Measurements from ENCODE around the gene RHBG. TPM values are rescaled to one million over a fixed set of nuclear protein-coding genes. Genes with fewer than 3 reads are reported as not detected.
A peak's percentile ranks its signal among the peaks of the same experiment; 100 is the strongest.

The RHBG gene
- total and polyA plus RNA-seq, 2 of the 4 experiments (the other 2 are of a cell fraction), result not detected

DNA sequence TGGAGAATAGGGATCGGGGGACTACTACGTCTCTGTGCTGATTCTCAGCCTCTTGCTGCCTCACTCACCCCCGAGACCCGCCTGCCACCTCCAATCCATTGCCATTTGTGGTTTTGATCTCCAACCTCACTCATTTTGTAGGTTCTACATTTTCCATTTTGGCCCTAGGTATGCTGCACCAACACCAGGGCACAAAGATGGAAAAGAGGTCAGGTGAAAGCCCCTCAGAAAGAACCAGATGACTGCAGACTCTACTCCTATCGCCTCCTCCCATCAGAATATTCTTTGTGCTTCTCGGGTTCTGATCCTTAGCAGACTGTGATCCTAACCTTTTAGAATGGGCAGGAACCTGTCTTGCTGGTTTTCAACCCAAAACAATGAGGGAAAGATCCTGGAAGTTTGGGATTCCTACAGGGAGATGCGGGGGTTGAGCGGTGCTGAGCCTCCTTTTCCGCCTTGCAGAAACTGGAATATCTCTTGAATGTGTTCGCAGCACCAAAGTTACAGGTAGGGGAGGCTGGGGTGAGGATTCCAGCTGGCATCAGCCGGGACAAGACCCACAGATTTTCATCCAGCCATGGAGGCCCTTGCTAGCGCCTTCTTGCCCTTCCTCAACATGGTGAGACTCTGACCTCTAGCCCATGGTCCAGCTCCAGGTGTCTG lies 53.1 kb downstream of the RHBG start:
- dilution Hi-C loops (cut with HindIII; ENCODE audit: low sequenced_read_pairs, unreplicated experiment) (no loop called here), intact Hi-C loops (cut with micrococcal nuclease) (no loop called here), in situ Hi-C loops (cut with MboI; ENCODE audit: low sequenced_read_pairs) (no loop called here)
- Histone ChIP-seq H3K4ac (ENCODE audit: low read depth, low read length) (no peak overlapping the region), H3K4me3 (ENCODE audit: insufficient read depth, low read depth, low read length) (no peak overlapping the region), H3K56ac (ENCODE audit: extremely low read depth, insufficient read depth, low read length) (no peak overlapping the region), H2BK120ac (ENCODE audit: low read depth, low read length) (no peak overlapping the region), H3K27me3 (ENCODE audit: control insufficient read depth, insufficient read depth, low read length) (peaks cover 94% of the 10 kb centered on the region), H3K14ac (replicated peaks; ENCODE audit: low read depth, low read length) (no peak overlapping the region), H2BK15ac (ENCODE audit: low read depth, low read length) (no peak overlapping the region), H3K4me2 (ENCODE audit: low read depth, low read length) (peak overlapping the region; percentile 27; the same call in 1 of the 2 replicates), H3K23ac (ENCODE audit: low read depth, low read length) (peak overlapping the region; percentile 44; the same call in 1 of the 2 replicates), H3K9me1 (ENCODE audit: insufficient read depth, low read length) (no peaks in the 10 kb centered on the region), H3K9ac (ENCODE audit: low read depth, low read length) (no peak overlapping the region), H2AK5ac (ENCODE audit: low read depth, low read length) (no peak overlapping the region), H3K79me1 (ENCODE audit: low read depth in 1 of 2, low read length in 2 of 2) (no peaks in the 10 kb centered on the region), H3K18ac (ENCODE audit: low read depth, low read length) (no peak overlapping the region), H3K4me1 (ENCODE audit: control insufficient read depth, insufficient read depth, low read length) (peaks cover 1% of the 10 kb centered on the region; the same call in 1 of the 2 replicates), H2AK9ac (replicated peaks; ENCODE audit: low read depth, low read length, poor library complexity) (no peak overlapping the region), H2BK20ac (ENCODE audit: low read depth, low read length) (no peak overlapping the region), H3K27ac (ENCODE audit: insufficient read depth, low read length) (no peak overlapping the region), H4K8ac (ENCODE audit: low read depth in 2 of 2, low read length in 2 of 2) (no peak overlapping the region), H2AFZ (replicated peaks; ENCODE audit: low read length, poor library complexity) (peak overlapping the region; percentile 19), H3K36me3 (ENCODE audit: control insufficient read depth, insufficient read depth, low read length) (no peaks in the 10 kb centered on the region), H4K5ac (ENCODE audit: low read depth, low read length) (no peak overlapping the region), H3K9me3 (ENCODE audit: control insufficient read depth, insufficient read depth, low read length) (peaks cover 10% of the 10 kb centered on the region), H4K20me1 (ENCODE audit: insufficient read depth, low read length) (no peaks in the 10 kb centered on the region; the same call in none of the 2 replicates), H4K91ac (ENCODE audit: insufficient read depth, low read depth, low read length) (no peak overlapping the region), H2BK5ac (ENCODE audit: low read depth, low read length, poor library complexity, severe bottlenecking) (no peak overlapping the region)
- 0% methylated on average over 3 of the region's 12 CpGs; no CpG with 5 or more reads in 1 of the 2 experiments for WGBS, 2 experiments (ENCODE audit: extremely low coverage in 2 of 2, insufficient read length in 1 of 2)
- ATAC-seq (ENCODE audit: low read depth) (no peak), DNase-seq (no peak)
- ChIA-PET POLR2A (ENCODE audit: unreplicated experiment) (no interaction called here), CTCF (interaction anchor here (1.4 kb wide), 1 partner anchor 36 kb away, joined by 5 read pairs; no protein-coding TSS in a partner anchor)
- no peak for TF ChIP-seq POLR2A (IDR thresholded peaks at IDR 0.05; ENCODE audit: low read depth, low read length)
- TF ChIP-seq BHLHE40 (IDR thresholded peaks at IDR 0.05; ENCODE audit: low read depth, low read length), result no peak
- TF ChIP-seq, protein P1, sequence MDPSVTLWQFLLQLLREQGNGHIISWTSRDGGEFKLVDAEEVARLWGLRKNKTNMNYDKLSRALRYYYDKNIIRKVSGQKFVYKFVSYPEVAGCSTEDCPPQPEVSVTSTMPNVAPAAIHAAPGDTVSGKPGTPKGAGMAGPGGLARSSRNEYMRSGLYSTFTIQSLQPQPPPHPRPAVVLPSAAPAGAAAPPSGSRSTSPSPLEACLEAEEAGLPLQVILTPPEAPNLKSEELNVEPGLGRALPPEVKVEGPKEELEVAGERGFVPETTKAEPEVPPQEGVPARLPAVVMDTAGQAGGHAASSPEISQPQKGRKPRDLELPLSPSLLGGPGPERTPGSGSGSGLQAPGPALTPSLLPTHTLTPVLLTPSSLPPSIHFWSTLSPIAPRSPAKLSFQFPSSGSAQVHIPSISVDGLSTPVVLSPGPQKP (IDR thresholded peaks at IDR 0.05; ENCODE audit: borderline replicate concordance, low read depth, low read length), result no peak
- no peak for TF ChIP-seq SMC3 (IDR thresholded peaks at IDR 0.05; ENCODE audit: low read depth, low read length)
- TF ChIP-seq RAD21 (IDR thresholded peaks at IDR 0.05; ENCODE audit: low read length), result no peak
- no peak for TF ChIP-seq MXI1 (IDR thresholded peaks at IDR 0.05; ENCODE audit: borderline replicate concordance, low read depth, low read length)
- no peak for TF ChIP-seq FOS (IDR thresholded peaks at IDR 0.05; ENCODE audit: low read depth, low read length)
- no peak for TF ChIP-seq NFE2L2 (IDR thresholded peaks at IDR 0.05; ENCODE audit: low read depth, low read length)
- TF ChIP-seq RFX5 (IDR thresholded peaks at IDR 0.05; ENCODE audit: low read depth, low read length), result no peak
- TF ChIP-seq, protein P2, sequence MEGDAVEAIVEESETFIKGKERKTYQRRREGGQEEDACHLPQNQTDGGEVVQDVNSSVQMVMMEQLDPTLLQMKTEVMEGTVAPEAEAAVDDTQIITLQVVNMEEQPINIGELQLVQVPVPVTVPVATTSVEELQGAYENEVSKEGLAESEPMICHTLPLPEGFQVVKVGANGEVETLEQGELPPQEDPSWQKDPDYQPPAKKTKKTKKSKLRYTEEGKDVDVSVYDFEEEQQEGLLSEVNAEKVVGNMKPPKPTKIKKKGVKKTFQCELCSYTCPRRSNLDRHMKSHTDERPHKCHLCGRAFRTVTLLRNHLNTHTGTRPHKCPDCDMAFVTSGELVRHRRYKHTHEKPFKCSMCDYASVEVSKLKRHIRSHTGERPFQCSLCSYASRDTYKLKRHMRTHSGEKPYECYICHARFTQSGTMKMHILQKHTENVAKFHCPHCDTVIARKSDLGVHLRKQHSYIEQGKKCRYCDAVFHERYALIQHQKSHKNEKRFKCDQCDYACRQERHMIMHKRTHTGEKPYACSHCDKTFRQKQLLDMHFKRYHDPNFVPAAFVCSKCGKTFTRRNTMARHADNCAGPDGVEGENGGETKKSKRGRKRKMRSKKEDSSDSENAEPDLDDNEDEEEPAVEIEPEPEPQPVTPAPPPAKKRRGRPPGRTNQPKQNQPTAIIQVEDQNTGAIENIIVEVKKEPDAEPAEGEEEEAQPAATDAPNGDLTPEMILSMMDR (conservative IDR thresholded peaks at IDR 0.05; ENCODE audit: low read depth, low read length), result no peak
- no peak for TF ChIP-seq CEBPB (IDR thresholded peaks at IDR 0.05; ENCODE audit: low read depth, low read length)
- no peak for TF ChIP-seq MAFK (IDR thresholded peaks at IDR 0.05; ENCODE audit: low read depth, low read length)
- TF ChIP-seq, protein P3, sequence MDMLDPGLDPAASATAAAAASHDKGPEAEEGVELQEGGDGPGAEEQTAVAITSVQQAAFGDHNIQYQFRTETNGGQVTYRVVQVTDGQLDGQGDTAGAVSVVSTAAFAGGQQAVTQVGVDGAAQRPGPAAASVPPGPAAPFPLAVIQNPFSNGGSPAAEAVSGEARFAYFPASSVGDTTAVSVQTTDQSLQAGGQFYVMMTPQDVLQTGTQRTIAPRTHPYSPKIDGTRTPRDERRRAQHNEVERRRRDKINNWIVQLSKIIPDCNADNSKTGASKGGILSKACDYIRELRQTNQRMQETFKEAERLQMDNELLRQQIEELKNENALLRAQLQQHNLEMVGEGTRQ (IDR thresholded peaks at IDR 0.05; ENCODE audit: low read depth, low read length), result no peak
- TF ChIP-seq CHD1 (IDR thresholded peaks at IDR 0.05; ENCODE audit: low read depth, low read length), result no peak
- no TSS peak for BruUV-seq (replicated peaks)

Measured in IMR-90 (cell line).